GM13977 (cell line): Measurements from ENCODE around the gene KIT.

Experiments used
- DNase-seq: peaks from one replicate; pipeline ENCODE4 v3.0.0; 2012; ENCODE audit warnings: low spot score
- CTCF ChIP-seq: IDR thresholded peaks from 2 replicates; pipeline ENCODE4 v1.5.1; 2012; ENCODE audit warnings: mild to moderate bottlenecking, control low read depth; ENCODE audit not compliant: insufficient read depth; ENCODE audit errors: extremely low read depth, missing control alignments
- in situ Hi-C: fragments of 300-500 bp; cut with MboI; formaldehyde crosslinking; loops from one replicate; pipeline ENCODE4 v1.12.0; 2022; ENCODE audit warnings: low sequenced_read_pairs, low pct_unique_long_range_greater_than_20kb, mixed read lengths, inconsistent platforms; ENCODE audit not compliant: unreplicated experiment

KIT gene

GRCh38 chr4:54731976-54732375 lies 74.2 kb downstream of the KIT start:
- in situ Hi-C loops = no loop called here
- no peak for TF ChIP-seq CTCF

GRCh38 chr4:54737421-54737820 lies 79.7 kb downstream of the KIT start:
- TF ChIP-seq CTCF = no peak
- in situ Hi-C loops = no loop called here
- no peak for DNase-seq

More at GRCh38 chr4:54731976-54732375, 74.2 kb downstream of the KIT start:
- DNase-seq = no peak

GRCh38 chr4:54741202-54741601 lies 83.4 kb downstream of the KIT start:
- in situ Hi-C loops = no loop called here
- TF ChIP-seq CTCF = no peak
- DNase-seq = no peak

- TF ChIP-seq CTCF = no peak
- in situ Hi-C loops = no loop called here
- no peak for DNase-seq
These were observed 85.1 kb downstream of the KIT start for GRCh38 chr4:54742636-54743399.

GRCh38 chr4:54743562-54743961 lies 85.8 kb downstream of the KIT start:
- no peak for TF ChIP-seq CTCF
- in situ Hi-C loops = no loop called here
- DNase-seq = no peak

- in situ Hi-C loops = no loop called here
- no peak for DNase-seq
- TF ChIP-seq CTCF = no peak
These were observed 86.7 kb downstream of the KIT start for GRCh38 chr4:54744487-54744886.
